ENCODE results near the gene DDX42.
"Not testable (repeated sequence)": the region's sequence is repeated elsewhere in the genome, so short reads cannot be mapped to it uniquely, and the experiment has no call there.

The DDX42 gene

DNA sequence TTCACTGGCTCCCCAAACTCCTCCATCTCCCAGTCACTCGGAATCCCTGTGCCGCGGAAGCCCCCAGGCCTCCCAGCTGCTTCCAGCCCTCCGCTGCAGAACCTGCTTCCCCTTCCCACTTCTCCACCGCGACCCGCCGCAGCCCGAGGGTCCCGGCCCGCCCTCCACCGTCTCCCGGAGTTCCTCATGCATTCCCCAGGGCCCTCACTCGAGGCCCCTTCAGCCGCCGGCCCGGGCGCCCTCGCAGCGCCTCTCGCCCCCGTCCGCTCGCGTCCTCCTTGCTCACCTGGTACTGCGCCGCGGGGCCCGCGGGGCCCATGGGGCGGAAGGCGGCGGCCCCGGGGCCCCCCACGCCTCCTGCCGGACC is 68.2 kb downstream of the DDX42 start:
- DNase-seq = no peak

DNA sequence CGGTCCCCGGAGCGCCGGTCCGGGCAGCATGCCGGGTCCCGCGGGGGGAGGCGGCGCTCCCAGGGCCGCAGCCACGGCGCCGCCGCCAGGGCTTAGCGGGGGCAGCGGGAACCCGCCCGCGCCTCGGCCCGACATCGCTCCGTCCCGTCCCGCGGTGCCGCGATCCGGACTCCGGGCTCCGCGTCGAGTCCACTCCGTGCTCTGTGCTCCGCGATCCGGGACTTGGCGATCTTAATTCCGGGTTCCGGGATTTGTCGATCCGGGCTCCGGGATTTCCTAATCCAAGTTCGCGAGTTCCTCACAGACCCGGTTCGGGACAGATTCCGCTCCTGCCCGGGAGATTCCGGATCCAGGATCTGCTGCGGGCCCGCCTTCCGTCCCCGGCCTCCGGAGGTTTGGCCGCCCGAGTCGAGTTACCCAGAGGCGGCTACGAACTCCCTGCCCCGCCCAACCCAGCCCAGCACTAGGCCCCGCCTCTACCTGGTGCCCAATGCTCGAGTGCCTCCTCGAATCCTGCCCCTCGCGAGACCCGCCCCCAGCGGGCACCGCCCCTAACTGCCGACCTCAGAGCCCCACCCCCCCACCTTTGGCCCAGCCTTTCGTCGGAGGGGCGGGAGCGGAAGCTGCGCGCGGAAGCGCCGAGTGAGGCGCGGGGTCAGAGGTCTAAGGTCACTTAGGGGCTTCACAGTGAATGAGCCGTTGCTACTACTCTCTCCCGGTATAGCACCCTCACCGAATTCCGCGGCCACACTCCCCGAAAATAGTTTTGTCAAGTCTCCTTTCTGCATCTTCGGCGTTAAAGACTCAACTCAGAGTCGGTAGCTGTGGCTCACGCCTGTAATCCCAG is 68.8 kb downstream of the DDX42 start, which contains the start of gene SMARCD2:
TSS of gene SMARCD2 (minus strand) at position 146 of the 847 bp plus-strand sequence. CDS start at position 135, 11 bp downstream.
- DNase-seq = peak; percentile 94

DNA sequence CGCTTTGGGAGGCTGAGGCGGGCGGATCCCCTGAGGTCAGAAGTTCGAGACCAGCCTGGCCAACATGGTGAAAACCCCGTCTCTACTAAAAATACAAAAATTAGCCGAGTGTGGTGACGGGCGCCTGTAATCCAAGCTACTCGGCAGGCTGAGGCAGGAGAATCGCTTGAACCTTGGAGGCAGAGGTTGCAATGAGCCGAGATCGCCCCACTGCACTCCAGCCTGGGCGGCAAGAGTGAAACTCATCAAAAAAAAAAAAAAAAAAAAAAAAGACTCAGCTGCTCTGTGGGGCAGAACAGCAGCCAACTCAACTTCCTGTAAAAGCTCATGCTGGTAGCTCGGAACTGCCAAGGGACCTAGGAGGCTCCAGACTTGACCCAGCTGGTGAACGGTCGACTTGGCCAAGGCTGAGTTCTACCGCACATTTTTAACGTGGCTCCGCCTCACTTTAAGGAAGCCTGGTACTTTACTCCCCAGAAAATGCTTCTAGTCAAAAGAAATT is 69.5 kb downstream of the DDX42 start:
- DNase-seq = peak; percentile 29

DNA sequence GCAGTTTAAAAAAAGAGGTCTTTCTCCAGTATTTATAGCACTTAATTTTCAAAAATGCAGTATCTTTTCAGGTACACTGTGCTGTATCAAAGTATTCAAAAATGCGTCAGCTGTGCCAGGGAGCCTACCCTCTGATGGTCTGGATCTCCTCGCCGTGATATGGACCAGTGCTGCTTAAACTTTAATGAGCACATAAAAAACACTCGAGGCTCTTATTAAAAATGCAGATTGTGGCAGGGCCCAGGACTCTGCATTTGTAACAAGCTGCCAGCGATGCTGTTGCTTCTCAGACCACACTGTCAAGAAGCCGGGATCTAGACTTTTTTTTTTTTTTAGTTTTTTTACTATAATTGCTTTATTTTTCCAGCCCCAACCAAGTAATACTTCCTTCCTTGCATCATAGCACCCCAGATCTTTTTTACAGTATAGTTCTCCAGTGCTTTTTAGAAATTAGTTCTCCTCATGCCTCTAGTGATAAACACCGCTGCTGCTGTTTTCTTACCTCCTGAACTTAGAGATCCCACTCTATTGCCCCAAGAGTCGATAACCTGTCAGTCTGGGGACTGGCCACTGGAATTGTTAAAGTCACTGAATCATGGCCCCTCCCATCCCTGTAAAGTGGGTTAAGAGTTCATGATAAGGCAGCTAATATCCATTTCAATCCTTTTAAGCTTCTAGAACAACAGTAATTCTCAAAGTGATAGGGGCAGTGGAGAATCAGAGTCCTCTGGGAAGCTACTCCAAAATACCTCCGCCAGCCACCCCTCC is 70.1 kb downstream of the DDX42 start:
- no peak for DNase-seq

DNA sequence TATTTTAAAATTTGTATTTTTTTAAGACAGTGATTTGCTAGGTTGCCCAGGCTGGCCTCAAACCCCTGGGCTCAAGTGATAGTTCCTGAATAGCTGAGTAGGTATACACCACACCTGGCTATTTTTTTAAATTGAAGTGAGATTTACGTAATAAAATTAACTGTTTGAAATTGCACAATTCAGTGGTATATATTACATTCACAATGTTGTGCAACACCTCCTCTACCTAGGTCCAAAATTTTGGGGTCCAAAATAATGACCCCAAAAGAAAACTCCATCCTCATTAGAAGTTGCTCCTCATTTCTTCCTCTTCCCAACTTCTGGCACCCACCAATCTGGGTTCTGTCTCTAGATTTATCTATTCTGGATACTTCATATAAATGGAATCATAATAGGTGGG is 71.5 kb downstream of the DDX42 start:
- no peak for DNase-seq

DNA sequence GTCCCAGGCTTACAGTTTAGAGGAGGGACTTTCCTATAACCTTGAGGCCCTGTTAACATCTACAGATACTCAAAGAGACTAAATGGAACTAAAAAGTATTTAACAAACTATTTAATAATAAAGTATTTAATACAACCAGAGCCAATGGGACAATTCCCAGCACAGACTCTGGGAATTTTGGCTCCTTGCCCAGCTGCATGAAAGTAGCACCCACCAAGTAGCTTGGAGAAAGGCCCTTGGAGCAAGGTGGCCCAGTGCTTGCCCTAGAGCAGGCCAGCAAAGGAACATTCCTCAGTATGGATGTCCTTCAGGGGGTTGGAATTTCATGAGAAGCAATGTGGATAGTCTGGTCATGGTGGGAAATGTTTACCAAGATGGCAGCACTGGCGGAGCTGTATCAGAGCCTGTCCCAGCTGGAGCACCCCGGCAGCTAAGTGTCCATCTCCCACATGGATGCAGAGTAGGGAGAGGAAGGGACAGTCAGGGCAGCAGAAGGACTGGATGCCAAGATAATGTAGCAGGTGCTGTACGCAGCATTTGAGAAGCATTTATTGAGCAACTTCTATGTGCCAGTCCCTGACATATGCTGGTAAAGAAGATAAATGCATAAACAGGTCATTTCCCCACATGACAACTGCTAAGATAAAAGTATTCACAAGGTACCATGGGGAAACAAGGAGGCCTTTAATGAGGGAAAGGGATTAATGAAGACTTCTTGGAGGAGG is 73.7 kb downstream of the DDX42 start:
- no peak for DNase-seq

DNA sequence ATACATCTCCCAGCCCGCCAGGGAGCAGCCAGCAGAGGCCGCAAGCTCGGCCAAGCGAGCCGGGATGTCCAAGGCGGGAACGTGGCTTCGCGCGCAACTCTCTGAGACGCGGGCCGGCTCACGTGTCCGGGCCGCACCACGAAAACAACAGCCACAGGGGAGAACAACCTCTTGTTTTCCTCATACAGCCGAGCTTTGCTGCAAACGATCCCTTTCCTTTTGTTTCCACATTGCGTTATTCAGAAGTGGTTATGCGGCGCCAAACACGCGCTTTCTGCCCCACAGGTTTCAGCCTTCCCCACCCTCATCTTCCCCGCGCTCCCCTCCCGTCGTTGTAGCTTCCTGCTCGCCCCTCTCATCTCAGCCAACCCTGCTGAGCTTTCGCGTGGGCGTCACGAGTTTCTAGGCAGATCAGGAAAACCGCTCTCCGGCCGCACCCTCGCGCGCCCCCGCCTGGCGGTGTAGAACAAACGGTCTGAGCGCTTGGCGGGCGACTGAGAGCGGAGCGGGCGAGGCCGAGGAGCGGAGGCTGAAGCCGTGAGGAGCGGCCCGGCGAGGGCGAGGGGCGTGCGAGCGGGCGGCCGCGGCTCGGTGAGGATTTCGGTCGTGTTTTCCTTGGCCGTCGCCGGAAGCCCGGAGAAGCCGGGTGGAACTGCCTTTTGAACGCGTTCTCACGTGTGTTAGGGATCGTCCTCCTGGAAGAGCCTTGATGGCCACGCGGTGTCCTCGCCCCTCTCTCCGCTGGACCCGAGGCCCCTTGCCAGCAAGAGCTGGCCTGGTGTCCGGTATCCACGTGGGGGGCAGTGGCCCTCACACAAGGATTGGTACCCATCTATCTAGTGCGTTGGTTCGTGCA is 75.1 kb downstream of the DDX42 start:
- peak; percentile 56 for DNase-seq

DNA sequence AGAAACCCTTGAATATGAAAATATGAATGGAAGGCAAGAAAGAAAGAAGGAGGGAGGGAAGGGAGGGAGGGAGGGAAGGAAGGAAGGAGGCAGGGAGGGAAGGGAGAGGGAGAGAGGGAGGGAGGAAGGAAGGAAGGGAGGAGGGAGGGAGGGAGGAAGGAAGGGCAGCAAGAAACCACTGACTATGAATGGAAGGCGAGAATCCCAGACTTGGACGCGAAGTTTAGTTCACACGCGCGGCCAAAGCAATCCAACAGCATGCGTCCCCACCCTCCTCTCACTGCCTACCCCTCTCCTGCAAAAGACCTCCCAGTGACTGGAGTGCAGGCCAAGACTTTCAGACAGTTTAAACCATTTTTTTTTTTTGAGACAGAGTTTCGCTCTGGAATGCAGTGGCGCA is 76.4 kb downstream of the DDX42 start:
- no peak for DNase-seq

DNA sequence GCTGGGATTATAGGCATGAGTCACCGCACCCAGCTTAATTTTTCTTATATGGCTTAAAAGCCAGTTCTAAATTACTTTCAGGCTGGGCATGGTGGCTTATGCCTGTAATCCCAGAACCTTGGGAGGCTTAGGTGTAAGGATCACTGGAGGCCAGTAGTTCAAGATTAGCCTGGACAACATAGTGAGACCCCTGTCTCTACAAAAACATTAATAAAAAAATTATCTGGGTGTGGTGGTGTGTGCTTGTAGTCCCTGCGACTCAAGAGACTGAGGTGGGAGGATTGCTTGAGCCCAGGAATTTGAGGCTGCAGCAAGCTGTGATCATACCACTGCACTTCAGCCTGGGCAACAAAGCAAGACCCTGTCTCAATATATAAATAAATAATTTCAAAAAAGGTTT is 79.3 kb downstream of the DDX42 start:
- DNase-seq = no peak

DNA sequence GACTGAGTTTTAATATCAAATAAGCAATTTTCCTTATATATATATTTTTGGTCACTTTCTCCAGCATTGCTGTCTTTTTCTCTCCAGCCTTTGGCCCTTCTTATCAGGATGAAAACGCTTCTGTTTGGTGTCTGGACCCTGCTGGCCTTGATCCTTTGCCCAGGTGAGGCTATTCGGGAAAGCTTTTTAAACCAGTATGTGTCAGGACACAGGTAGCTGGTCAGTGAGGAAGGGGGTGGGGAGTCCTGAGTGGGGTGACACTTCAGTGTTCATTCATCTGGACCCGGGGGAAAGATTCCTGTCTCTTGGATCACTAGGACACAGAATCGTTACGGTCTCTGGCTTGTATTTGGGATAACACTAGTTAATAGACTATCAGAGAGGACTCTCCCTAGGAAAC is 80.7 kb downstream of the DDX42 start:
- no peak for DNase-seq

DNA sequence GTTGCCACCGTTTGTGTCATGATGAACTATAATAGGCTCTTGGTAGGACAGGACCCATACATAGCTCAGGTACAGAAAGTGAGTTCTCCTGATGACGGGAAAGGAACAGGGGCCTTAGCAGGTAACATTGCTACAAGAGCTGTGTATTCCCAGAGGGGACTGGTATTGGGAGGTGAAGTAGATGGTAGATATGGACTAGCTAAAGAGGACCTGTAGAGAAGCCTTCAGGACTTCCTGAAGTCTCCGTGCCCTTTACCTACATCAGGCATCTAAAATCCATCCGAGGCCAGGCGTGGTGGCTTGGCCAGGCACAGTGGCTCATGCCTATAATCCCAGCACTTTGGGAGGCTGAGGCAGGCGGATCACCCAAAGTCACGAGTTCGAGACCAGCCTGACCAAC is 81.2 kb downstream of the DDX42 start:
- DNase-seq = no peak

DNA sequence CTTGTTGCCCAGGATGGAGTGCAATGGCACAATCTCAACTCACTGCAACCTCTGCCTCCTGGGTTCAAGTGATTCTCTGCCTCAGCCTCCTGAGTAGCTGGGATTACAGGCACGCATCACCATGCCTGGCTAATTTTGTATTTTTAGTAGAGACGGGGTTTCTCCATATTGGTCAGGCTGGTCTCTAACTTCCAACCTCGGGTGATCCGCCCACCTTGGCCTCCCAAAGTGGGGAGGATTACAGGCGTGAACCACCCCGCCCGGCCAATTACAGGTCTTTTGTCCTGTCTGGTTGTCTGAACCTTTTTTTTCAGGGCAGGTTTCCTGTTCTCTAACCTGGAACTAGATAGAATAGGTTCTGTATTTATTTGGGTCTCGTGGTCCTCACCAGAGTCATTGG is 82.5 kb downstream of the DDX42 start:
- not testable (repeated sequence) for DNase-seq

DNA sequence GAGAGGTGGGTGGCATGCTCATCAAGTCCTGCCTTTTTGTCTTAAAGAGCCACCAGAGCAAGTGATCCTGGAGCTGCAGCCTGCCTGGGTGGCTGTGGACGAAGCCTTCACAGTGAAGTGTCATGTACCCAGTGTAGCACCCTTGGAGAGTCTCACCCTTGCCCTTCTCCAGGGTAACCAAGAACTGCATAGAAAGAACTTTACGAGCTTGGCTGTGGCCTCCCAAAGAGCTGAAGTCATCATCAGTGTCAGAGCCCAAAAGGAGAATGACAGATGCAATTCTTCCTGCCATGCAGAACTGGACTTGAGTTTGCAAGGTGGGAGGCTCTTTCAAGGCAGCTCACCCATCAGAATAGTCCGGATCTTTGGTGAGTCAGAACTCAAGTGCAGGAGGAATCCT is 85.3 kb downstream of the DDX42 start:
- DNase-seq = no peak

DNA sequence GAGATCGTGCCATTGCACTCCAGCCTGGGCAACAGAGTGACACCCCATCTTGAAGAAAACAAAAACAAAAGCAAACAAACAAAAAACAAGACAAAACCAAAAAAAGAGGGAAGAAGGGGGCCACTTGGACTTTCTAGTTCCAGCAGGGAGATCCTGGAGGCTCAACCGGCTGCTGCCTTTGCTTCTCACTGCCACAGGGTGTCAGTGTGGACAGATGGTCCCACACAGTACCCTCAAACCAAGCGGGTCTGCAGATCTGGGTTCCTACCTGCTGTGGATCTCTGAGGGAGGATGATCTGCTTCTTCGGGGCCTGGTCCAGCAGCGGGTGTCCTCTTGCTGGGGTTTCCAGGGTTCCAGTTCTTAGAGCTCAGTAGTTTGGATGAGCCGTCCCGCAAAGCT is 92.7 kb downstream of the DDX42 start:
- not testable (repeated sequence) for DNase-seq

Data from KG1 (cell line).